Measurements from ENCODE around the gene RPL31. TPM values are rescaled to one million over a fixed set of nuclear protein-coding genes. Genes with fewer than 3 reads are reported as not detected.

Gene RPL31
- total and polyA plus RNA-seq, 9 of the 15 experiments (the other 6 are each of a cell fraction or from before 2014, with no cell fraction given) = 1,176 to 6,037 (median 2,997) TPM

DNA sequence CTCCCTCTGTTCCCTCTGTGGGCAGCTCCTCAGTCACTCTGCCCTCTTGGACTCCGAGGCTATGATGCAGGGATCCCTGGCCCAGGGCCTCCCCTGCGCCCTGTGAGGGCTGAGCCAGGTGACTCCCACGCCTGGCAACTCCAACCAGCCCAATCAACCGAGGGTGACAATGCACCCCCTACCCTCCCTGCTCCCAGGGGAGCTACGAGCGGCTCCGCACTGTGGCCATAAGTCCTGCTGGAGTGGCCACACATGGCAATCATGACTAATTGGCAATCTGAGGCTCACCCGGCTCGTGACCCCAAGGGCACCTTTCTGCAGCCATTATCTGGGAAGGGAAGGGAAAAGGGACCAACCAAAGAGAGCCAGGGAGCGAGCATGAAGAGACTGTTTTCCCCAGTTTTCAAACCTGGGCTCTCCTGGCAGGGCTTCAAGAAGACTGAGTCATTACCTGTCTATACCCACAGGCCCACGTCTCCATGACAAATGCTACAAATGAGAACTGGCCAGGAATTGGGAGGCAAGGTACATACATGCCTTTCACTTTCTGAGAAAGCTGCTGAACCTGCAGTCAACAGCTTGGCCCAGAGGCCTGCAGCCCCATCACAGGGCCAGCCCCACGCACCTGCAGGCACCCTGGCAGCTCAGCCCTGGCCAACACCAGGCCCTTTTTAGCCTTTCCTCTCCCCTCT is 45.1 kb downstream of the RPL31 start (continued):
- TF ChIP-seq ZHX1 (conservative IDR thresholded peaks at IDR 0.05; ENCODE audit: low read length) (no peak), XRCC5 (IDR thresholded peaks at IDR 0.05; ENCODE audit: low read depth, low read length) (no peak), ZZZ3 (IDR thresholded peaks at IDR 0.05) (no peak), RBBP5 (IDR thresholded peaks at IDR 0.05; ENCODE audit: borderline replicate concordance, insufficient read depth, low read length, poor library complexity, severe bottlenecking) (no peak)

- FAIRE-seq = no peak
- TF ChIP-seq, protein P1, sequence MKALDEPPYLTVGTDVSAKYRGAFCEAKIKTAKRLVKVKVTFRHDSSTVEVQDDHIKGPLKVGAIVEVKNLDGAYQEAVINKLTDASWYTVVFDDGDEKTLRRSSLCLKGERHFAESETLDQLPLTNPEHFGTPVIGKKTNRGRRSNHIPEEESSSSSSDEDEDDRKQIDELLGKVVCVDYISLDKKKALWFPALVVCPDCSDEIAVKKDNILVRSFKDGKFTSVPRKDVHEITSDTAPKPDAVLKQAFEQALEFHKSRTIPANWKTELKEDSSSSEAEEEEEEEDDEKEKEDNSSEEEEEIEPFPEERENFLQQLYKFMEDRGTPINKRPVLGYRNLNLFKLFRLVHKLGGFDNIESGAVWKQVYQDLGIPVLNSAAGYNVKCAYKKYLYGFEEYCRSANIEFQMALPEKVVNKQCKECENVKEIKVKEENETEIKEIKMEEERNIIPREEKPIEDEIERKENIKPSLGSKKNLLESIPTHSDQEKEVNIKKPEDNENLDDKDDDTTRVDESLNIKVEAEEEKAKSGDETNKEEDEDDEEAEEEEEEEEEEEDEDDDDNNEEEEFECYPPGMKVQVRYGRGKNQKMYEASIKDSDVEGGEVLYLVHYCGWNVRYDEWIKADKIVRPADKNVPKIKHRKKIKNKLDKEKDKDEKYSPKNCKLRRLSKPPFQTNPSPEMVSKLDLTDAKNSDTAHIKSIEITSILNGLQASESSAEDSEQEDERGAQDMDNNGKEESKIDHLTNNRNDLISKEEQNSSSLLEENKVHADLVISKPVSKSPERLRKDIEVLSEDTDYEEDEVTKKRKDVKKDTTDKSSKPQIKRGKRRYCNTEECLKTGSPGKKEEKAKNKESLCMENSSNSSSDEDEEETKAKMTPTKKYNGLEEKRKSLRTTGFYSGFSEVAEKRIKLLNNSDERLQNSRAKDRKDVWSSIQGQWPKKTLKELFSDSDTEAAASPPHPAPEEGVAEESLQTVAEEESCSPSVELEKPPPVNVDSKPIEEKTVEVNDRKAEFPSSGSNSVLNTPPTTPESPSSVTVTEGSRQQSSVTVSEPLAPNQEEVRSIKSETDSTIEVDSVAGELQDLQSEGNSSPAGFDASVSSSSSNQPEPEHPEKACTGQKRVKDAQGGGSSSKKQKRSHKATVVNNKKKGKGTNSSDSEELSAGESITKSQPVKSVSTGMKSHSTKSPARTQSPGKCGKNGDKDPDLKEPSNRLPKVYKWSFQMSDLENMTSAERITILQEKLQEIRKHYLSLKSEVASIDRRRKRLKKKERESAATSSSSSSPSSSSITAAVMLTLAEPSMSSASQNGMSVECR (CRISPR knock-in tag; IDR thresholded peaks at IDR 0.05) = no peak
- no peak for TF ChIP-seq C11orf30 (IDR thresholded peaks at IDR 0.05; ENCODE audit: low read depth)
- no peak for TF ChIP-seq FOXJ3 (CRISPR knock-in tag; IDR thresholded peaks at IDR 0.05)
- no peak for TF ChIP-seq ZNF146 (CRISPR knock-in tag; IDR thresholded peaks at IDR 0.05; ENCODE audit: unreplicated experiment)
- no peak for TF ChIP-seq ZZZ3 (IDR thresholded peaks at IDR 0.05)
- no peak for TF ChIP-seq BRF2 (IDR thresholded peaks at IDR 0.05; ENCODE audit: borderline replicate concordance, insufficient read depth, insufficient read length)
- TF ChIP-seq SRSF9 (IDR thresholded peaks at IDR 0.05; ENCODE audit: borderline replicate concordance, low read depth, low read length) = no peak
Measured at GRCh38 chr2:101047774-101048173, 45.7 kb downstream of the RPL31 start.

More at GRCh38 chr2:101047774-101048173, 45.7 kb downstream of the RPL31 start:
- POLR2A ChIA-PET = interaction anchor here (0.5 to 1.1 kb wide), 3 partner anchors 10 to 1578 kb away, joined by 3 to 4 read pairs (median 4); no protein-coding TSS in a partner anchor
- no peak for ATAC-seq
- Histone ChIP-seq H2AFZ (ENCODE audit: low read depth, low read length) (no peak overlapping the region), H3K9me1 (ENCODE audit: control insufficient read depth, insufficient read depth, low read length) (no peaks in the 10 kb centered on the region), H3K4me3 (no peak overlapping the region), H3K4me1 (replicated peaks in 1 of 2; ENCODE audit: control insufficient read depth in 2 of 2, insufficient read depth in 2 of 2, low read length in 2 of 2) (no peaks in the 10 kb centered on the region; a peak in 1 of 5 replicates), H3K9me3 (replicated peaks; ENCODE audit: control insufficient read depth, insufficient read depth, low read depth, low read length) (no peaks in the 10 kb centered on the region), H3K4me2 (ENCODE audit: insufficient read depth, low read length) (no peak overlapping the region), H3K27me3 (ENCODE audit: control insufficient read depth in 2 of 2, insufficient read depth in 2 of 2, low read length in 2 of 2) (peaks cover 31 to 72% of the 10 kb centered on the region in 2 experiments), H3K9ac (ENCODE audit: insufficient read depth in 1 of 2, low read depth in 2 of 2, low read length in 2 of 2) (no peak overlapping the region), H4K20me1 (replicated peaks; ENCODE audit: control insufficient read depth, insufficient read depth, low read length) (no peaks in the 10 kb centered on the region), H3K27ac (ENCODE audit: extremely low read depth, low read depth, low read length) (no peak overlapping the region), H3K79me2 (ENCODE audit: control insufficient read depth, insufficient read depth, low read length) (no peaks in the 10 kb centered on the region), H3K36me3 (ENCODE audit: control insufficient read depth, insufficient read depth, low read length) (no peaks in the 10 kb centered on the region)
- CTCF ChIA-PET (ENCODE audit: low intra/inter-chr PET ratio) = no interaction called here
- intact Hi-C loops (cut with micrococcal nuclease) = no loop called here
- in situ Hi-C loops (cut with MboI) = no loop called here
- 5% methylated on average over 5 of the region's 6 CpGs for WGBS (ENCODE audit: insufficient coverage, low coverage, missing lambda C conversion rate)
- DNase-seq (ENCODE audit: extremely low read depth in 1 of 4, low spot score in 3 of 4) = no peak
- no TSS peak for BruUV-seq (replicated peaks)
